ENCODE measurements around the gene ZIC5. TPM values are rescaled to one million over a fixed set of nuclear protein-coding genes. Genes with fewer than 3 reads are reported as not detected.

Gene ZIC5
- total and polyA plus RNA-seq, 3 experiments from 2014 or later = not detected

DNA sequence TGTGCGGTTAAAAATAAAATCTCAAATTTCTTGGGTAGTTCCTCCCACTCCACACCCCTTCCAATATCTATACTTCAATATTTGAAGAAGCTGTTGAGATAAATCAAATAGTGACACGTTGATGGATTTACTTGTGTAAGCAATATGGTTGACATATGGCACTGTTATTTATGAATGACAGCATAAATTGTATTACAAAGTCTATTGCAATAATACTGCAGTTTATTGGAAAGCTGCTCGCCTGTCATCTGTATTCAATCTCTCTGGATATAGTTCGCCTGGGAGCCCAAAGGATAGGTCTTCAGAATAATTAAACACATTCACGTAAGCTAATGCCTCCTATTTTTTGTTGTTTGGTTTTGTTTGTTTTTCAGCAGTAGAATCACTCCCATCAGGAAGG lies 5.0 kb upstream of the ZIC5 start:
- peak overlapping the region in 1 of 7 donors; percentile 65 for H3K4me3 Mint-ChIP-seq
- peaks cover 25% of the 10 kb centered on the region for H3K4me1 ChIP-seq (ENCODE audit: insufficient read depth, low read length)
- ChIA-PET POLR2A (no interaction called here), CTCF (no interaction called here)
- no peaks in the 10 kb centered on the region for H3K36me3 ChIP-seq (ENCODE audit: insufficient read depth, low read length)
- H3K27ac Mint-ChIP-seq = peak overlapping the region in 2 of 8 donors; percentile 35 to 77
- H3K4me3 ChIP-seq (ENCODE audit: low read length) = no peak overlapping the region
- H3K9me3 Mint-ChIP-seq = peaks cover 17 to 60% (median 48%) of the 10 kb centered on the region in 5 donors
- H3K36me3 Mint-ChIP-seq = peaks cover 0 to 5% (median 2%) of the 10 kb centered on the region in 3 donors
- peaks cover 10 to 19% (median 12%) of the 10 kb centered on the region in 3 donors for H3K4me1 Mint-ChIP-seq
- no peak overlapping the region for H3K27ac ChIP-seq (ENCODE audit: low read depth, low read length)
- peaks cover 78 to 80% of the 10 kb centered on the region in 2 donors for H3K27me3 Mint-ChIP-seq
- no peak for DNase-seq
- H3K27me3 ChIP-seq (ENCODE audit: insufficient read depth, low read length, poor library complexity, severe bottlenecking) = peaks cover 87% of the 10 kb centered on the region
- peaks cover 16% of the 10 kb centered on the region for H3K9me3 ChIP-seq (ENCODE audit: low read length)

DNA sequence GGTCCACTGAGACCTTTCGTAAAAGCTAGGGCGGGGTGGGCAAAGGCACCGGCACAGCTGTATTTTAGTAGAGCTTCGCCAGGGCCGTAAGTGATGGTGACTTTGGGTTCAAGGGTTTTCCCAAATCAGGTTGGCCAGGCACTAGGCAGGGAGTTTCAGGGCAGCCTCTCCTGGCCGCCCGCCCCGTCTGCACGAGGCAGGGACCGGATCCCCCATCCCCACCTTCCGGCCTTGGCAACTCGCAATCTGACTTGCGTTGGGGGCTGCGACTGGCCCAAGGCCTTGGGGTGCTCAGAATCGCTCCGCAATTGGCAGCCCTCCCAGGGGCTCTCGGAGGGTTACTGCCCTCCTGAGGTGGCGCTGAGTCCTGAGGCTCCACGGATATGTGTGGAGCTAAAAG lies 4.1 kb upstream of the ZIC5 start:
- peaks cover 28% of the 10 kb centered on the region for H3K4me1 ChIP-seq (ENCODE audit: insufficient read depth, low read length)
- POLR2A ChIA-PET = no interaction called here
- no peak for DNase-seq
- no peak overlapping the region for H3K27ac ChIP-seq (ENCODE audit: low read depth, low read length)
- peaks cover 91% of the 10 kb centered on the region for H3K27me3 ChIP-seq (ENCODE audit: insufficient read depth, low read length, poor library complexity, severe bottlenecking)
- peak overlapping the region in 1 of 7 donors; percentile 65 for H3K4me3 Mint-ChIP-seq
- peak overlapping the region in 3 of 8 donors; percentile 14 to 77 (median 52) for H3K27ac Mint-ChIP-seq
- peaks cover 0 to 5% (median 2%) of the 10 kb centered on the region in 3 donors for H3K36me3 Mint-ChIP-seq
- CTCF ChIA-PET = interaction anchor here (1.0 kb wide), 1 partner anchor 18 kb away, joined by 3 read pairs; no protein-coding TSS in a partner anchor
- no peak overlapping the region for H3K4me3 ChIP-seq (ENCODE audit: low read length)
- H3K9me3 Mint-ChIP-seq = peaks cover 17 to 60% (median 48%) of the 10 kb centered on the region in 5 donors
- H3K9me3 ChIP-seq (ENCODE audit: low read length) = peaks cover 16% of the 10 kb centered on the region
- no peaks in the 10 kb centered on the region for H3K36me3 ChIP-seq (ENCODE audit: insufficient read depth, low read length)
- peaks cover 81 to 82% of the 10 kb centered on the region in 2 donors for H3K27me3 Mint-ChIP-seq
- peaks cover 10 to 22% (median 13%) of the 10 kb centered on the region in 3 donors for H3K4me1 Mint-ChIP-seq

DNA sequence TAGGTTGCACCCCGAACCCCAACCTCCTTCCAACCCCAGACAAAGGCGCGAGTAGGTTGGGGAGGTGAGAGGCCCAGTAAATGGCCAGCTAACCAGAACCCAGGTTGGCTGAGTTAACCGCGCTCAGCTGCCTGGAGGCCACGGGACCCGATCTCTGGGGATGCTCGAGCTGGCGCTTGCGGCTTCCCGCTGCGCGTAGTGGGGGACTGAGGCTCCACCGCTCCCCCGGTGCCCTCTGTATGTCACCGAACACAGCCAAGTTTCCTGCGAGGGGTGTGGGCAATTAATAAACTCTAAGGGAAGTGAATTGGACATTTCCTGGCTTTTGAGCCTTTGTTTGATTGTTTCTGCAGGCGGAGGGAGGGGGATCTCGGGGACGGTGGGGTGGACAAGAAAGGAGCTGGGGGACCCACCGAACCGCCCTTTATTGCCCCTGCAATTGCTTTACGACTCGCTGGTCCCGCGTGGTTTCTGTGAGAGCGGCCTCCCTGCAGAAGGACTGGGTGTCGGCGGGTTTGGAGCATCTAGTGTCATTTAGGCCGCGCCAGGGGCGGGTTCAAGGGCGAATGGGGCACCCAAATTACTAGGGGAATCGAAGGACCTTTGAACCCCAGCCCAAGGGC lies 3.5 kb upstream of the ZIC5 start:
- Histone ChIP-seq H3K4me3 (ENCODE audit: low read length) (no peak overlapping the region), H3K27me3 (ENCODE audit: insufficient read depth, low read length, poor library complexity, severe bottlenecking) (peaks cover 89% of the 10 kb centered on the region), H3K36me3 (ENCODE audit: insufficient read depth, low read length) (no peaks in the 10 kb centered on the region), H3K9me3 (ENCODE audit: low read length) (peaks cover 16% of the 10 kb centered on the region), H3K27ac (ENCODE audit: low read depth, low read length) (no peak overlapping the region), H3K4me1 (ENCODE audit: insufficient read depth, low read length) (peaks cover 25% of the 10 kb centered on the region)
- peaks cover 82 to 83% of the 10 kb centered on the region in 2 donors for H3K27me3 Mint-ChIP-seq
- peaks cover 17 to 61% (median 49%) of the 10 kb centered on the region in 5 donors for H3K9me3 Mint-ChIP-seq
- H3K4me3 Mint-ChIP-seq = peak overlapping the region in 2 of 7 donors; percentile 11 to 81
- POLR2A ChIA-PET = no interaction called here
- H3K4me1 Mint-ChIP-seq = peaks cover 12 to 23% (median 15%) of the 10 kb centered on the region in 3 donors
- CTCF ChIA-PET = interaction anchor here (0.7 to 1.5 kb wide), 4 partner anchors 9 to 19 kb away, joined by 3 to 5 read pairs (median 4); no protein-coding TSS in a partner anchor
- DNase-seq = no peak
- H3K27ac Mint-ChIP-seq = peak overlapping the region in 1 of 8 donors; percentile 97
- peaks cover 0 to 5% (median 2%) of the 10 kb centered on the region in 3 donors for H3K36me3 Mint-ChIP-seq

GRCh38 chr13:99974296-99974938 lies 2.9 kb upstream of the ZIC5 start:
- H3K27ac ChIP-seq (ENCODE audit: low read depth, low read length) = no peak overlapping the region
- no peak for DNase-seq
- H3K4me3 ChIP-seq (ENCODE audit: low read length) = no peak overlapping the region
- Mint-ChIP-seq H3K9me3 (peaks cover 17 to 64% (median 53%) of the 10 kb centered on the region in 5 donors), H3K27ac (peak overlapping the region in 3 of 8 donors; percentile 57 to 97 (median 78)), H3K4me3 (peak overlapping the region in 3 of 7 donors; percentile 2 to 81 (median 15)), H3K27me3 (peaks cover 81 to 85% of the 10 kb centered on the region in 2 donors), H3K4me1 (peaks cover 16 to 25% (median 18%) of the 10 kb centered on the region in 3 donors), H3K36me3 (peaks cover 0 to 5% (median 2%) of the 10 kb centered on the region in 3 donors)
- H3K27me3 ChIP-seq (ENCODE audit: insufficient read depth, low read length, poor library complexity, severe bottlenecking) = peaks cover 83% of the 10 kb centered on the region
- ChIA-PET POLR2A (interaction anchor here (0.8 kb wide), 1 partner anchor 11 kb away, joined by 3 read pairs; no protein-coding TSS in a partner anchor), CTCF (interaction anchor here (0.7 to 1.5 kb wide), 4 partner anchors 9 to 19 kb away, joined by 3 to 5 read pairs (median 4); no protein-coding TSS in a partner anchor)
- H3K9me3 ChIP-seq (ENCODE audit: low read length) = peaks cover 16% of the 10 kb centered on the region
- H3K36me3 ChIP-seq (ENCODE audit: insufficient read depth, low read length) = no peaks in the 10 kb centered on the region
- peaks cover 19% of the 10 kb centered on the region for H3K4me1 ChIP-seq (ENCODE audit: insufficient read depth, low read length)

GRCh38 chr13:99973808-99974185 lies 2.2 kb upstream of the ZIC5 start:
- H3K27ac ChIP-seq (ENCODE audit: low read depth, low read length) = no peak overlapping the region
- peak overlapping the region in 4 of 7 donors; percentile 8 to 81 (median 36) for H3K4me3 Mint-ChIP-seq
- H3K9me3 Mint-ChIP-seq = peaks cover 17 to 64% (median 55%) of the 10 kb centered on the region in 5 donors
- no peak for DNase-seq
- H3K4me1 ChIP-seq (ENCODE audit: insufficient read depth, low read length) = peaks cover 21% of the 10 kb centered on the region
- peaks cover 81 to 85% of the 10 kb centered on the region in 2 donors for H3K27me3 Mint-ChIP-seq
- H3K27ac Mint-ChIP-seq = peak overlapping the region in 3 of 8 donors; percentile 18 to 97 (median 24)
- H3K27me3 ChIP-seq (ENCODE audit: insufficient read depth, low read length, poor library complexity, severe bottlenecking) = peaks cover 83% of the 10 kb centered on the region
- H3K36me3 ChIP-seq (ENCODE audit: insufficient read depth, low read length) = no peaks in the 10 kb centered on the region
- no peak overlapping the region for H3K4me3 ChIP-seq (ENCODE audit: low read length)
- peaks cover 0 to 5% (median 2%) of the 10 kb centered on the region in 3 donors for H3K36me3 Mint-ChIP-seq
- CTCF ChIA-PET = interaction anchor here (1.5 kb wide), 2 partner anchors 13 to 16 kb away, joined by 4 to 5 read pairs; no protein-coding TSS in a partner anchor
- peaks cover 16% of the 10 kb centered on the region for H3K9me3 ChIP-seq (ENCODE audit: low read length)
- POLR2A ChIA-PET = interaction anchor here (0.8 kb wide), 1 partner anchor 12 kb away, joined by 3 read pairs; no protein-coding TSS in a partner anchor
- H3K4me1 Mint-ChIP-seq = peaks cover 20 to 28% (median 20%) of the 10 kb centered on the region in 3 donors

GRCh38 chr13:99973163-99973807 lies 1.7 kb upstream of the ZIC5 start:
- POLR2A ChIA-PET = interaction anchor here (0.8 kb wide), 1 partner anchor 13 kb away, joined by 3 read pairs; no protein-coding TSS in a partner anchor
- Mint-ChIP-seq H3K27ac (peak overlapping the region in 4 of 8 donors; percentile 18 to 97 (median 52)), H3K9me3 (peaks cover 17 to 62% (median 50%) of the 10 kb centered on the region in 5 donors), H3K4me3 (peak overlapping the region in 5 of 7 donors; percentile 8 to 81 (median 44)), H3K27me3 (peaks cover 77 to 82% of the 10 kb centered on the region in 2 donors), H3K4me1 (peaks cover 17 to 23% (median 17%) of the 10 kb centered on the region in 3 donors), H3K36me3 (peaks cover 0 to 5% (median 2%) of the 10 kb centered on the region in 3 donors)
- CTCF ChIA-PET = interaction anchor here (1.5 kb wide), 1 partner anchor 16 kb away, joined by 5 read pairs; no protein-coding TSS in a partner anchor
- Histone ChIP-seq H3K4me1 (ENCODE audit: insufficient read depth, low read length) (peaks cover 20% of the 10 kb centered on the region), H3K4me3 (ENCODE audit: low read length) (no peak overlapping the region), H3K9me3 (ENCODE audit: low read length) (peaks cover 16% of the 10 kb centered on the region), H3K27me3 (ENCODE audit: insufficient read depth, low read length, poor library complexity, severe bottlenecking) (peaks cover 82% of the 10 kb centered on the region), H3K27ac (ENCODE audit: low read depth, low read length) (no peak overlapping the region), H3K36me3 (ENCODE audit: insufficient read depth, low read length) (no peaks in the 10 kb centered on the region)
- no peak for DNase-seq

GRCh38 chr13:99972190-99972731 lies 694 bp upstream of the ZIC5 start:
- H3K36me3 Mint-ChIP-seq = peaks cover 0 to 5% (median 2%) of the 10 kb centered on the region in 3 donors
- H3K36me3 ChIP-seq (ENCODE audit: insufficient read depth, low read length) = no peaks in the 10 kb centered on the region
- H3K4me1 Mint-ChIP-seq = peaks cover 24 to 28% (median 24%) of the 10 kb centered on the region in 3 donors
- ChIA-PET CTCF (no interaction called here), POLR2A (no interaction called here)
- peak overlapping the region in 4 of 8 donors; percentile 66 to 97 (median 73) for H3K27ac Mint-ChIP-seq
- H3K4me3 Mint-ChIP-seq = peak overlapping the region; percentile 32 to 81 (median 60)
- H3K27ac ChIP-seq (ENCODE audit: low read depth, low read length) = no peak overlapping the region
- H3K27me3 Mint-ChIP-seq = peaks cover 74 to 80% of the 10 kb centered on the region in 2 donors
- peaks cover 16% of the 10 kb centered on the region for H3K9me3 ChIP-seq (ENCODE audit: low read length)
- H3K4me3 ChIP-seq (ENCODE audit: low read length) = no peak overlapping the region
- peaks cover 17% of the 10 kb centered on the region for H3K4me1 ChIP-seq (ENCODE audit: insufficient read depth, low read length)
- no peak for DNase-seq
- H3K27me3 ChIP-seq (ENCODE audit: insufficient read depth, low read length, poor library complexity, severe bottlenecking) = peaks cover 81% of the 10 kb centered on the region
- peaks cover 17 to 59% (median 55%) of the 10 kb centered on the region in 5 donors for H3K9me3 Mint-ChIP-seq
